ENCODE data around the gene BOK.
A peak's percentile ranks its signal among the peaks of the same experiment; 100 is the strongest.

The BOK gene

GRCh38 chr2:241606186-241606585 lies 47.6 kb downstream of the BOK start:
- DNase-seq, result peak; percentile 37

GRCh38 chr2:241607162-241607885 lies 48.8 kb downstream of the BOK start:
- DNase-seq, result peak; percentile 39

DNA sequence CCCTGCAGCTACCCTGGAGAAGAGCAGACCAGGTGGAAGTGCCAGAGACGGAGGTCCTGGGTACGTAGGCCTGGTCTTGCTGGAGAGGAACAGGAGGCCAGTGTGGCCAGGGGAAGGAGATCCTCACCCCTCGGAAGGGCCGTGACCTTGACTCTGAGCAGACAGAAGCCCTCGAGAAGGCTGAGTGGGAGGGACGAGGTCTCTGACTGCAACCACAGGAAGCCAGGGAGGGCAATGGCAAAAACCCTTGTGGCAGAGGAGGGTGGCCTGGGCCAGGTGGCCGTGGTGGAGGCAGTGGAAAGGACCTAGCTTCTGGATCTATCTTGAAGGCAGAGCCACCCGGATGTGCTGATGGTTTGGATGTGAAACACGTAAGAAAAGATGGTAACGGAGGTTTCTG lies 50.3 kb downstream of the BOK start:
- DNase-seq, result peak; percentile 41

GRCh38 chr2:241609859-241610793 lies 51.6 kb downstream of the BOK start:
- peak; percentile 98 for DNase-seq

- no peak for DNase-seq
Observed at GRCh38 chr2:241611062-241611461, 52.5 kb downstream of the BOK start.

GRCh38 chr2:241612156-241613016 lies 53.8 kb downstream of the BOK start:
- no peak for DNase-seq

GRCh38 chr2:241613017-241613780 lies 54.7 kb downstream of the BOK start:
- no peak for DNase-seq

DNA sequence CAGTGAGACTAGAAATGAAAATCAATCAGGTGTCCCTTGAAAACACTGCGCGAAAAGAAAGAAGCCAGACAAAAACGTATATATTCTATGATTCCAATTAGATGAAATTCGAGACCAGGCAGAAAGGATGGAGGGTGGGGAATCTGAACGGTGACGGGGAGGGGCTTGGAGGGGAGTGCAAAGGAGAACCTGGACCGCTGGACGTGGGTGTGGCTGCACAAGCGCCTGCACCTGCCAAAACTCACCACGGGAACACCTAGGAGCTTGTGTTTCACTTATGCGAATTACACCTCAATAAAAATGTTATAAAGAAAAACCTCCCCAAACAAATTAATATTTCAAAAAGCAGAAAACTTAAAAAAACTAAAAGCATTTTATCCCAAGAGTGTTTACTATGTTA lies 56.5 kb downstream of the BOK start:
- DNase-seq, result no peak

DNA sequence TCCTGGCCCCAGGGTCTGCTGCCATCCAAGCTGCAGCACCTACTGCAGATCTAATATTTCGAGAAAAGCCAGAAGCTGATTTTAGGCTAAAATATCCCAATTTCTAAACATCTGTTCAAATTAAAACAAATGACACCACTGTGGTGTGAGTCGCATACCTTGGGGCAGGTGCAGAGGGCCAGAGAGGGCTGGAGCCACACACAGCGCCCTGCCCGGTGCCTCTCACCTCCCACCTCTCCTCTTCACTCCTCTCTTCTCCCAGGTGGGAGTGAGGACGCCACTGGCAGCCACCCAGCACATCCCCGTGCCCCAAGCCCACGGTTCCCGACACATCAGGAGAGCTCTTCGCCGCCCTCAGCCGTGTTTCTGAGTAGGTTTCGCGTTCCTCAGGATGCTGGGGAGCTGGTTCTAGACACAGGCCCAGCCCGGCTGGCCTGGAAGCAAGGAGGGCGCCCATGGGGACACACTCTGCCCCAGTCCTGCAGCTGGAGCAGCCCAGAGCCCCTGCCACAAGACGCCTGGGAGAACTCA lies 57.0 kb downstream of the BOK start:
- DNase-seq, result no peak

GRCh38 chr2:241616168-241617125 lies 57.9 kb downstream of the BOK start:
- DNase-seq, result no peak

DNA sequence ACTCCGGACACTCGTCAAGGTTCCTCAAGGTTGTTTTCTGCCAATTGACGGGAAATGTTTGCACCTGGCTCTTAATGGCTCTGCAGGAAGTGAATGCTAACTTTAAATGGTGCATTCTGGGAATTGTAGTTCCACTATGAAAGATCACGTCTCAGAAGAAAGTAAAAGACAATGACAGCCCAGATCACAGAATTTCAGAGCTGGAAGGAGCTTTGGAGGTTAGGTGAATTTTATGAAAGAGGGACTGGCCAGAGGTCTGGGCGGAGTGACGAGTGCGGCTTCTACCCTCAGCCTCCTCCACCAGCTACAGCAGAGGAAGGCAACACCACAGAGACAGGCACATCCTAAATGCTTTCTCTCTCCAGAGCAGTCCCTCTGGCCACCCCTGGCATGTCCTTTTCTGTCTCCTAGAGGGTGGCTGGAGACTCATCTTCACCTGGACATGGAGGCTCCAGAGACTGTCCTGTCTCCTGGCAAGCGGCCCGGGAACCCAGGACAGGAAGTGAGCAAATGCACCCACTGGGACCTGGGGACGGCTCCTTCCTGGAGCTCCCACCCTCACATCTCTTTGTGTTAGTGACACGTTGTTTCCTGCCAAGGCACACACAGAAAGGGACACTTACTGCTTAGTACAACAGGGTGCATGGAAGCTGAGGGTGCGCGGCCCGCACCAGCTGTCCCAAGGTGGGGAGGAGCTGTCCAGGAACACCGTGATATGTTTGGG lies 59.0 kb downstream of the BOK start:
- no peak for DNase-seq

DNA sequence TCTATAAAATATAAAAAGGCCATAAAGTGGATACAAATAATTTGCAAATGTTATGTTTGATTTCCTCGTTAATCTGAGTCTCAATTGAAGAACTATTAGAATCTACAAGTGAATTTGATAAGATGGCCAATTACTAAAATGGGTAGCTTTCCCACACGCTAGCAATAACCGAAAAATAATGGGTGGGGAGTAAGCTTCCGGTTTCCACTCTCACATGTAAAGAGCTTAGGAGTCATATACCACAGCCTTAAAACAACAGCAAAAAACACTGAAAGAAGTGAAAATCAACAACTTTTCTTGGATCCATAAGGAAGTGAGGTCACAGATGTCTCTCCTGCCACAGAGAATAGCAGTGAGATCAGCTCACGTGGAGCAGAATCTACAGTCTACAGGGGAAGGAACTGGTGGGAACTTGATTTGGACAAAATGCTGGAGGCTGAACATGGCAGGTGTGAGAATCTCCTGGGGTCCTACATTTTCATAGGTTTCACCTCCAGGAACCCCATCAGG lies 59.8 kb downstream of the BOK start:
- no peak for DNase-seq

GRCh38 chr2:241618829-241619228 lies 60.3 kb downstream of the BOK start:
- DNase-seq, result no peak

GRCh38 chr2:241619597-241620418 lies 61.3 kb downstream of the BOK start:
- no peak for DNase-seq

- DNase-seq, result no peak
Observed at GRCh38 chr2:241620419-241620769, 61.8 kb downstream of the BOK start.

All from islet precursor cell (in vitro differentiated cells).